ENCODE results near the gene ERCC8.

DNA sequence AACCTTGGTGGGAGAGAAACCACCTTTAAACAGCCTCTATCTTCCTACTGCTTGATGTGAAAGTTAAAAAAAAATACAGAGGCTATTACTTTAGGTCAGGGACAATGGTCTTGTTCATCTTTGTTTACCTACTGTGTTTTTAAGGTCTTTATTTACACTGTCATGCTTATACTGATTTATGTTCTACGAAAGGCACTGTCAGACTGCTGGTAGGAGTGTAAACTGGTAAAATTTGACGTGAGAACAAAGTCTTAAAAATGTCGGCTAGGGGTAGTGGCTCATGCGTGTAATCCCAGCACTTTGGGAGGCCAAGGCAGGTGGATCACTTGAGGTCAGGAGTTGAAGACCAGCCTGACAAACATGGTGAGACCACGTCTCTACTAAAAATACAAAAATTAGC lies 58.7 kb downstream of the ERCC8 start:
- TF ChIP-seq, protein P1, sequence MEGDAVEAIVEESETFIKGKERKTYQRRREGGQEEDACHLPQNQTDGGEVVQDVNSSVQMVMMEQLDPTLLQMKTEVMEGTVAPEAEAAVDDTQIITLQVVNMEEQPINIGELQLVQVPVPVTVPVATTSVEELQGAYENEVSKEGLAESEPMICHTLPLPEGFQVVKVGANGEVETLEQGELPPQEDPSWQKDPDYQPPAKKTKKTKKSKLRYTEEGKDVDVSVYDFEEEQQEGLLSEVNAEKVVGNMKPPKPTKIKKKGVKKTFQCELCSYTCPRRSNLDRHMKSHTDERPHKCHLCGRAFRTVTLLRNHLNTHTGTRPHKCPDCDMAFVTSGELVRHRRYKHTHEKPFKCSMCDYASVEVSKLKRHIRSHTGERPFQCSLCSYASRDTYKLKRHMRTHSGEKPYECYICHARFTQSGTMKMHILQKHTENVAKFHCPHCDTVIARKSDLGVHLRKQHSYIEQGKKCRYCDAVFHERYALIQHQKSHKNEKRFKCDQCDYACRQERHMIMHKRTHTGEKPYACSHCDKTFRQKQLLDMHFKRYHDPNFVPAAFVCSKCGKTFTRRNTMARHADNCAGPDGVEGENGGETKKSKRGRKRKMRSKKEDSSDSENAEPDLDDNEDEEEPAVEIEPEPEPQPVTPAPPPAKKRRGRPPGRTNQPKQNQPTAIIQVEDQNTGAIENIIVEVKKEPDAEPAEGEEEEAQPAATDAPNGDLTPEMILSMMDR (conservative IDR thresholded peaks at IDR 0.05; ENCODE audit: low read depth, low read length), result no peak
- no peak for TF ChIP-seq EZH2 (IDR thresholded peaks at IDR 0.05; ENCODE audit: borderline replicate concordance, low read depth, low read length, poor library complexity, severe bottlenecking)
